Right lobe of liver (tissue), 6 donors: ENCODE data around the gene SPAG7. TPM values are rescaled to one million over a fixed set of nuclear protein-coding genes. Genes with fewer than 3 reads are reported as not detected.

Experiments
- ATAC-seq, 4 donors: fragments of 200-7000 bp; cut with Tn5 transposase; one replicate each; pipeline ENCODE4 v1.9.1; 2020; ENCODE audit warnings: mild to moderate bottlenecking in 4 of 4, moderate library complexity in 4 of 4
- DNase-seq, 3 donors: peaks; one replicate each; pipeline ENCODE4 v3.0.0-alpha.2; 2020
- H3K27ac ChIP-seq, 3 donors: fragments of 200-600 bp; one replicate each; pipeline ENCODE4 v1.8.0; 2022
- H3K27me3 ChIP-seq, 2 donors: fragments of 200-600 bp; one replicate each; pipeline ENCODE4 v1.8.0; 2022
- H3K36me3 ChIP-seq, 4 donors: fragments of 200-600 bp; sonication (generic) in 1 of 4; one replicate each; pipeline versions ENCODE4 v1.5.1 to v1.8.0; 2017 to 2022; ENCODE audit warnings: control low read depth in 1 of 4
- H3K4me1 ChIP-seq, 4 donors: fragments of 200-600 bp; sonication (generic) in 1 of 4; one replicate each; pipeline versions ENCODE4 v1.5.1 to v1.8.0; 2017 to 2022; ENCODE audit warnings: control low read depth in 1 of 4
- H3K4me3 ChIP-seq, 3 donors: fragments of 200-600 bp; one replicate each; pipeline ENCODE4 v1.8.0; 2022
- H3K9me3 ChIP-seq, 4 donors: fragments of 200-600 bp; sonication (generic) in 1 of 4; one replicate each; pipeline versions ENCODE4 v1.5.1 to v1.8.0; 2017 to 2022; ENCODE audit warnings: control low read depth in 1 of 4
- POLR2A ChIP-seq: fragments of 450-650 bp; IDR thresholded peaks from one replicate; pipeline ENCODE4 v1.6.1; 2017; ENCODE audit warnings: antibody characterized with exemption, mild to moderate bottlenecking
- WGBS: methylation state at CpG from one replicate; pipeline ENCODE4 v1.1.6; 2018; ENCODE audit warnings: low coverage, low lambda C conversion rate; ENCODE audit not compliant: insufficient coverage; ENCODE audit errors: missing lambda C conversion rate; 5-methylcytosine and 5-hydroxymethylcytosine counted together
- intact Hi-C, 2 donors: fragments of 100-400 bp; cut with DNase I; formaldehyde crosslinking; loops; one replicate each; pipeline versions ENCODE4 v1.11.2 to v1.14.1; 2022
- total RNA-seq, 6 experiments: library from RNA; depleted of rRNA in 2 of 6; stranded (reverse); fragments of >200 nt in 2 of 6; fragmentation: NEBNext Ultra II Directional in 3 of 6; extraction: Animal tissue kit (Norgen Biotek cat#: 25700) in 3 of 6; gene quantifications; one replicate each; pipeline versions ENCODE4 v1.1.0 to v1.2.4, GENCODE V29; 2016 to 2023
- TF ChIP-seq, protein P1 (sequence below), 4 donors: fragments of 200-600 bp in 3 of 4; fragments of 450-650 bp in 1 of 4; IDR thresholded peaks; one replicate each; pipeline versions ENCODE4 v1.5.1 to v1.8.0; 2016 to 2022; ENCODE audit warnings: antibody characterized with exemption in 4 of 4, mild to moderate bottlenecking in 2 of 4
- donor health status: DM: no; HTN: yes; CAD: no.
- donor health status: DM: no; HTN: no; CAD: no.
- donor health status: DM: no; HTN: no; CAD: no.
- donor health status: DM: no; HTN: yes; CAD: no.
- donor health status: DM: no; HTN: yes; CAD: no.

Gene SPAG7
- total RNA-seq, 6 experiments from 2014 or later = 22.3 to 33.9 (median 26.4) TPM

DNA sequence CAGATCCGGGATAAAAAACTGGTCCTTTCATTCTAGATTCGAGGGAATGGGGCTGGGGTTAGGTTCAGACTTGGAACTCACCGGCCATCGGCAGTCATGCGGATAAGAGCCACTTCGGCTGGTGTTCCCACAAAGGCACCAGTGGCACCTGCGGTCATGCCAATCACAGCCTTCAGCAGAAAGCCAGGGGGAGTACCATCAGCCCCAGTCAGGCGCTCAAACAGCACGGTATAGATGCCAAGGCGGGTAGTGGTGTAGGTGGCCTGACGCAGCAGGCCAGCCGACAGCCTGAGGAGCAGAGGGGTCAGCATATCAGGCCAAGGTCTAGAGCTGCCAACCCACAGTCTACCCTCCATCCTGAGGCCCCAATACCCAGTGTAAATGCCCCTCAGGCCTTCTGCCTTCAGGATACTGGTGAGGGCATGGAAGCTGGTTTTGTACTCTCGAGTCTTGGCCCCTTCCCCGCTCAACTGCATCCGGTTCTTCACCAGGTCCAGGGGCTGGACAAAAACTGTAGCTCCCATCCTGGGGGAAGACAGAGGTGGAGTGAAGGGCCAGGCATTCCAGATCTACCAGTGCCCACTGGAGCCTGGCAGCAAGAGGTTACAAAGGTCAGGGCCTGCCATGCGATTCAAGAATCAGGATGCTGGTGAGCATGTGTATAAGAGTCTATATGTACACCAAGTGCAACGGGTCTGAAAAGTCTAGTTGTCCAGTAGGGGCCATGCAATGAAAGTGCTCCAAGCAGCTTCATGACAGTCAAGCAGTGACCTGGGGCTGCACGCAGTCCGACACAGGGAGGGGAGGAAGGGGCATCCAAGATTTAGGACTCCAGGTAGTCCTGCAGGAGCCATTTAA, 28.7 kb downstream of the SPAG7 start:
- Histone ChIP-seq H3K4me3 (peak overlapping the region; percentile 83 to 95 (median 87)), H3K27me3 (no peaks in the 10 kb centered on the region), H3K27ac (peak overlapping the region; percentile 77 to 93 (median 83)), H3K9me3 (no peaks in the 10 kb centered on the region), H3K4me1 (peaks cover 0 to 33% (median 16%) of the 10 kb centered on the region in 4 donors), H3K36me3 (peaks cover 0 to 34% (median 4%) of the 10 kb centered on the region in 4 donors)
- intact Hi-C loops = no loop called here
- WGBS = 36% methylated on average over 10 of the region's 19 CpGs
- no peak for ATAC-seq
- TF ChIP-seq, protein P1, sequence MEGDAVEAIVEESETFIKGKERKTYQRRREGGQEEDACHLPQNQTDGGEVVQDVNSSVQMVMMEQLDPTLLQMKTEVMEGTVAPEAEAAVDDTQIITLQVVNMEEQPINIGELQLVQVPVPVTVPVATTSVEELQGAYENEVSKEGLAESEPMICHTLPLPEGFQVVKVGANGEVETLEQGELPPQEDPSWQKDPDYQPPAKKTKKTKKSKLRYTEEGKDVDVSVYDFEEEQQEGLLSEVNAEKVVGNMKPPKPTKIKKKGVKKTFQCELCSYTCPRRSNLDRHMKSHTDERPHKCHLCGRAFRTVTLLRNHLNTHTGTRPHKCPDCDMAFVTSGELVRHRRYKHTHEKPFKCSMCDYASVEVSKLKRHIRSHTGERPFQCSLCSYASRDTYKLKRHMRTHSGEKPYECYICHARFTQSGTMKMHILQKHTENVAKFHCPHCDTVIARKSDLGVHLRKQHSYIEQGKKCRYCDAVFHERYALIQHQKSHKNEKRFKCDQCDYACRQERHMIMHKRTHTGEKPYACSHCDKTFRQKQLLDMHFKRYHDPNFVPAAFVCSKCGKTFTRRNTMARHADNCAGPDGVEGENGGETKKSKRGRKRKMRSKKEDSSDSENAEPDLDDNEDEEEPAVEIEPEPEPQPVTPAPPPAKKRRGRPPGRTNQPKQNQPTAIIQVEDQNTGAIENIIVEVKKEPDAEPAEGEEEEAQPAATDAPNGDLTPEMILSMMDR (IDR thresholded peaks at IDR 0.05) = no peak
- TF ChIP-seq POLR2A = no peak
- DNase-seq = no peak

DNA sequence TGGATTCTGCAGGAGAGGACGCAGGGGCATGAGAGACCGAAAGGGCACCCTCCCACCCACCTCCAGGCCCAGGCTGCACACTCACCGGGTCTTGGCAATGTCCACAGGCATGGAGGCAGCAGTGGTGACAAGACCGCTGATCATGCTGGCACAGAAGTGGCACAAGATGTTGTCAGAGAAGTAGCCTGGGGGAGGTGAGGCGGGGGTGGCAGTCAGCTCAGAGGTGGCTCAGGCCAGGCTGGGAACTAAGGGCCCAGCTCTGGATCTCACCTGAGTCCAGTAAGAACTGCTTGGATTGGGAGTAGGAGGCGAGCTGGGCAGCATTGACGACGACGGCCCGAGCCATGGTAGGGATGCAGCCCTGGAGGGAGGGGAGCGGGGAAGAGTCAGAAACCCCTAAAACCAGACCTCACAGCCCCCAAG, 29.5 kb downstream of the SPAG7 start:
- no peak overlapping the region for H3K4me3 ChIP-seq
- 100% methylated on average over 6 of the region's 11 CpGs for WGBS
- intact Hi-C loops = no loop called here
- ATAC-seq (no peak), DNase-seq (no peak)
- no peak for TF ChIP-seq POLR2A
- TF ChIP-seq, protein P1 (IDR thresholded peaks at IDR 0.05) = no peak
- no peaks in the 10 kb centered on the region for H3K27me3 ChIP-seq
- no peaks in the 10 kb centered on the region for H3K9me3 ChIP-seq
- no peak overlapping the region for H3K27ac ChIP-seq
- peaks cover 0 to 34% (median 14%) of the 10 kb centered on the region in 4 donors for H3K4me1 ChIP-seq
- peaks cover 0 to 27% (median 3%) of the 10 kb centered on the region in 4 donors for H3K36me3 ChIP-seq

DNA sequence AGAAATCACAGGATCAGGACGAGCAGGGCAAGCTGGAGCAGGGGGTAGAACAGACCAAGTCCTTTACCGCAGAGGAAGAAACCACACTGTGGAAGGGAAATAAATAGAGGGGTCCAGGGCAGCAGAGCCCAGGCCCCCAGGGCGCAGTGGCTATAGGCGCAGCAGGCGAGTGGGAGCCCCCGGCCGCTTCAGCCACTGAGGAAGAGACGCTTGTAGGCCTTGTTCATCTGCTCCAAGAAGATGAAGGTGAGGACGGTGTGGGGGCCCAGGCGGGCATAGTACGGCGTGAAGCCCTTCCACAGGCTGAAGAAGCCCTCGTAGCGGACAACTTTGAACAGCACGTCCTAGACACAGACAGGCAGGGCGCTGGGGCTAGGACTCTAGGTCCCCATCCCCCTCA, 30.1 kb downstream of the SPAG7 start:
- Histone ChIP-seq H3K9me3 (no peaks in the 10 kb centered on the region), H3K4me3 (no peak overlapping the region), H3K27me3 (no peaks in the 10 kb centered on the region), H3K4me1 (peaks cover 0 to 34% (median 14%) of the 10 kb centered on the region in 4 donors), H3K36me3 (peaks cover 0 to 22% (median 2%) of the 10 kb centered on the region in 4 donors), H3K27ac (no peak overlapping the region)
- DNase-seq = no peak
- TF ChIP-seq POLR2A = no peak
- TF ChIP-seq, protein P1 (IDR thresholded peaks at IDR 0.05) = no peak
- no CpG with 5 or more reads among the region's 16 CpGs for WGBS
- ATAC-seq = no peak
- intact Hi-C loops = no loop called here

DNA sequence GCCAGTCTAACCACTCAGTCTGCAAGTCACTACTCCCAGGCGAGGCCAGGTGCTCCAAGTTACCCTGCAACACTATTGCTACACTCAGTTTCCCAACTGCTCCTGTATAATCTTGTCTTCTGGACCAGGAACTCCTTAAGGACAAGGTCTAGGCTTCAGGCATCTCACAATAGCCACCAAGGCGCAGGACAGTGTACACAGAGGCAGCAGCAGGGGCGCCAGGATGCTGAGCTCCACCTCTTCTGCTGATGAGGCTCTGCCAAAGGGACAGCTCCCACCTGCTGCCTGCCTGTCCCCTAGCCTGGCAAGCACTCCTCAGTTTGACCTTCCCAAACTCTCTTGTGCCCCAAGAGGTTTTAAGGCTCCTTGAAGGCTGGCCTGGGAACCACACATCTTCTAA, 31.2 kb downstream of the SPAG7 start:
- Histone ChIP-seq H3K36me3 (peaks cover 0 to 18% (median 2%) of the 10 kb centered on the region in 4 donors), H3K4me1 (peaks cover 0 to 28% (median 12%) of the 10 kb centered on the region in 4 donors), H3K27ac (no peak overlapping the region), H3K4me3 (no peak overlapping the region), H3K27me3 (no peaks in the 10 kb centered on the region), H3K9me3 (no peaks in the 10 kb centered on the region)
- no peak for DNase-seq
- intact Hi-C loops = no loop called here
- TF ChIP-seq POLR2A = no peak
- TF ChIP-seq, protein P1 (IDR thresholded peaks at IDR 0.05) = no peak
- no peak for ATAC-seq
- WGBS = 100% methylated on average over 2 of the region's 3 CpGs
